GM18858 (cell line): Measurements from ENCODE around the gene HSPB7.
"Not testable (repeated sequence)": the region's sequence is repeated elsewhere in the genome, so short reads cannot be mapped to it uniquely, and the experiment has no call there.

Source experiments
- ATAC-seq: cut with Tn5 transposase; IDR thresholded peaks from one replicate; pipeline ENCODE4 v1.9.1; 2021; ENCODE audit not compliant: unreplicated experiment

HSPB7 gene

GRCh38 chr1:16017461-16018303 lies at the start of gene HSPB7:
Gene HSPB7 (minus strand): TSS chr1:16018043. CDS start chr1:16017963, 80 bp downstream.
- ATAC-seq, result no peak

- ATAC-seq, result no peak
These were observed 49.4 kb upstream of the HSPB7 start for GRCh38 chr1:16067127-16067768.

- ATAC-seq, result no peak
These were observed 48.4 kb upstream of the HSPB7 start for GRCh38 chr1:16066245-16066644.

GRCh38 chr1:16065269-16065576 lies 47.4 kb upstream of the HSPB7 start:
- no peak for ATAC-seq

- ATAC-seq, result no peak
These were observed 46.9 kb upstream of the HSPB7 start for GRCh38 chr1:16064536-16065268.

GRCh38 chr1:16063921-16064320 lies 46.1 kb upstream of the HSPB7 start:
- no peak for ATAC-seq

- ATAC-seq, result no peak
These were observed 45.5 kb upstream of the HSPB7 start for GRCh38 chr1:16063226-16063829.

- not testable (repeated sequence) for ATAC-seq
These were observed 44.8 kb upstream of the HSPB7 start for GRCh38 chr1:16062687-16063075.

GRCh38 chr1:16061989-16062686 lies 44.3 kb upstream of the HSPB7 start:
- ATAC-seq, result not testable (repeated sequence)

- ATAC-seq, result no peak
These were observed 43.4 kb upstream of the HSPB7 start for GRCh38 chr1:16061266-16061665.

GRCh38 chr1:16058394-16059120 lies 40.7 kb upstream of the HSPB7 start:
- not testable (repeated sequence) for ATAC-seq

- not testable (repeated sequence) for ATAC-seq
These were observed 39.6 kb upstream of the HSPB7 start for GRCh38 chr1:16057314-16057915.

- ATAC-seq, result not testable (repeated sequence)
These were observed 38.7 kb upstream of the HSPB7 start for GRCh38 chr1:16056521-16056912.

- no peak for ATAC-seq
These were observed 38.0 kb upstream of the HSPB7 start for GRCh38 chr1:16055613-16056520.

GRCh38 chr1:16054598-16055540 lies 37.0 kb upstream of the HSPB7 start:
- ATAC-seq, result no peak

GRCh38 chr1:16053781-16054502 lies 36.1 kb upstream of the HSPB7 start:
- ATAC-seq, result no peak

GRCh38 chr1:16051949-16052348 lies 34.1 kb upstream of the HSPB7 start:
- not testable (repeated sequence) for ATAC-seq
